ENCODE results near the gene NR4A1. TPM values are rescaled to one million over a fixed set of nuclear protein-coding genes. Genes with fewer than 3 reads are reported as not detected.

NR4A1 gene
- total and polyA plus RNA-seq, 2 of the 13 experiments (the other 11 are each of a cell fraction or from before 2014, with no cell fraction given): 5.7 to 15.2 TPM

- TF ChIP-seq SNAI1 (CRISPR knock-in tag; IDR thresholded peaks at IDR 0.05; ENCODE audit: borderline replicate concordance) (0 out of 2 replicates have a peak, but pooled peaks have one; percentile 58), CERS6 (CRISPR knock-in tag; IDR thresholded peaks at IDR 0.05) (no peak), ZNF441 (CRISPR knock-in tag; IDR thresholded peaks at IDR 0.05; ENCODE audit: borderline replicate concordance) (peak; percentile 45; the same call in 1 of the 2 replicates), ZNF549 (CRISPR knock-in tag; IDR thresholded peaks at IDR 0.05) (no peak), BRD4 (CRISPR knock-in tag; IDR thresholded peaks at IDR 0.05) (no peak), SP140L (CRISPR knock-in tag; IDR thresholded peaks at IDR 0.05; ENCODE audit: borderline replicate concordance) (no peak), TOE1 (CRISPR knock-in tag; IDR thresholded peaks at IDR 0.05) (no peak), ARNTL (CRISPR knock-in tag; IDR thresholded peaks at IDR 0.05) (peak; percentile 72), ZNF614 (CRISPR knock-in tag; IDR thresholded peaks at IDR 0.05; ENCODE audit: borderline replicate concordance) (no peak), NKX3-1 (CRISPR knock-in tag; IDR thresholded peaks at IDR 0.05) (no peak; the same call in 1 of the 2 replicates), ZNF574 (CRISPR knock-in tag; IDR thresholded peaks at IDR 0.05) (peak; percentile 49), HMG20B (CRISPR knock-in tag; conservative IDR thresholded peaks at IDR 0.05) (no peak), ZNF484 (CRISPR knock-in tag; IDR thresholded peaks at IDR 0.05; ENCODE audit: borderline replicate concordance, low read depth) (0 out of 2 replicates have a peak, but pooled peaks have one; percentile 38), HOXA3 (CRISPR knock-in tag; IDR thresholded peaks at IDR 0.05) (peak; percentile 77), GTF3A (CRISPR knock-in tag; conservative IDR thresholded peaks at IDR 0.05) (no peak), ZC3H13 (CRISPR knock-in tag; IDR thresholded peaks at IDR 0.05) (no peak), TBX2 (CRISPR knock-in tag; IDR thresholded peaks at IDR 0.05; ENCODE audit: borderline replicate concordance) (peak; percentile 54), NFKB2 (CRISPR knock-in tag; IDR thresholded peaks at IDR 0.05; ENCODE audit: borderline replicate concordance) (peak; percentile 43; the same call in 1 of the 2 replicates)
- TF ChIP-seq, protein P1, sequence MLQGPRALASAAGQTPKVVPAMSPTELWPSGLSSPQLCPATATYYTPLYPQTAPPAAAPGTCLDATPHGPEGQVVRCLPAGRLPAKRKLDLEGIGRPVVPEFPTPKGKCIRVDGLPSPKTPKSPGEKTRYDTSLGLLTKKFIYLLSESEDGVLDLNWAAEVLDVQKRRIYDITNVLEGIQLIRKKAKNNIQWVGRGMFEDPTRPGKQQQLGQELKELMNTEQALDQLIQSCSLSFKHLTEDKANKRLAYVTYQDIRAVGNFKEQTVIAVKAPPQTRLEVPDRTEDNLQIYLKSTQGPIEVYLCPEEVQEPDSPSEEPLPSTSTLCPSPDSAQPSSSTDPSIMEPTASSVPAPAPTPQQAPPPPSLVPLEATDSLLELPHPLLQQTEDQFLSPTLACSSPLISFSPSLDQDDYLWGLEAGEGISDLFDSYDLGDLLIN (CRISPR knock-in tag; IDR thresholded peaks at IDR 0.05; ENCODE audit: borderline replicate concordance): 0 out of 2 replicates have a peak, but pooled peaks have one; percentile 55
Observed at GRCh38 chr12:52050758-52051541, at the start of gene NR4A1 (continued).

Data from HepG2 (cell line).